ENCODE results near the gene CEP350.

GRCh38 chr1:180136968-180137356 is 182.4 kb downstream of the CEP350 start:
- TF ChIP-seq, protein P1, sequence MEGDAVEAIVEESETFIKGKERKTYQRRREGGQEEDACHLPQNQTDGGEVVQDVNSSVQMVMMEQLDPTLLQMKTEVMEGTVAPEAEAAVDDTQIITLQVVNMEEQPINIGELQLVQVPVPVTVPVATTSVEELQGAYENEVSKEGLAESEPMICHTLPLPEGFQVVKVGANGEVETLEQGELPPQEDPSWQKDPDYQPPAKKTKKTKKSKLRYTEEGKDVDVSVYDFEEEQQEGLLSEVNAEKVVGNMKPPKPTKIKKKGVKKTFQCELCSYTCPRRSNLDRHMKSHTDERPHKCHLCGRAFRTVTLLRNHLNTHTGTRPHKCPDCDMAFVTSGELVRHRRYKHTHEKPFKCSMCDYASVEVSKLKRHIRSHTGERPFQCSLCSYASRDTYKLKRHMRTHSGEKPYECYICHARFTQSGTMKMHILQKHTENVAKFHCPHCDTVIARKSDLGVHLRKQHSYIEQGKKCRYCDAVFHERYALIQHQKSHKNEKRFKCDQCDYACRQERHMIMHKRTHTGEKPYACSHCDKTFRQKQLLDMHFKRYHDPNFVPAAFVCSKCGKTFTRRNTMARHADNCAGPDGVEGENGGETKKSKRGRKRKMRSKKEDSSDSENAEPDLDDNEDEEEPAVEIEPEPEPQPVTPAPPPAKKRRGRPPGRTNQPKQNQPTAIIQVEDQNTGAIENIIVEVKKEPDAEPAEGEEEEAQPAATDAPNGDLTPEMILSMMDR (conservative IDR thresholded peaks at IDR 0.05 in 1 of 2, IDR thresholded peaks at IDR 0.05 in 1 of 2; ENCODE audit: low read depth in 1 of 2, low read length in 2 of 2): no peak
- no peak for TF ChIP-seq EZH2 (IDR thresholded peaks at IDR 0.05; ENCODE audit: low read length, missing control alignments)
